GM04503 (cell line): ENCODE measurements around the gene CACTIN.
"Not testable (repeated sequence)": the region's sequence is repeated elsewhere in the genome, so short reads cannot be mapped to it uniquely, and the experiment has no call there.

Experiments
- DNase-seq: peaks from one replicate; pipeline ENCODE4 v3.0.0-alpha.2; 2012; ENCODE audit warnings: low read depth

CACTIN gene

GRCh38 chr19:3646336-3647092 is 19.9 kb upstream of the CACTIN start:
- no peak for DNase-seq

- no peak for DNase-seq
Observed at GRCh38 chr19:3645726-3646125, 19.1 kb upstream of the CACTIN start.

- DNase-seq = no peak
Observed at GRCh38 chr19:3645067-3645396, 18.4 kb upstream of the CACTIN start.

GRCh38 chr19:3644351-3645066 is 17.9 kb upstream of the CACTIN start:
- no peak for DNase-seq

- DNase-seq = no peak
Observed at GRCh38 chr19:3643674-3644313, 17.2 kb upstream of the CACTIN start.

GRCh38 chr19:3642987-3643673 is 16.5 kb upstream of the CACTIN start:
- no peak for DNase-seq

GRCh38 chr19:3642296-3642695 is 15.7 kb upstream of the CACTIN start:
- DNase-seq = no peak

GRCh38 chr19:3641515-3642269 is 15.1 kb upstream of the CACTIN start:
- no peak for DNase-seq

GRCh38 chr19:3639479-3639878 is 12.9 kb upstream of the CACTIN start:
- DNase-seq = no peak

GRCh38 chr19:3638208-3639193 is 11.9 kb upstream of the CACTIN start:
- no peak for DNase-seq

GRCh38 chr19:3637621-3638020 is 11.0 kb upstream of the CACTIN start:
- DNase-seq = no peak

- DNase-seq = no peak
Observed at GRCh38 chr19:3636962-3637361, 10.4 kb upstream of the CACTIN start.

- no peak for DNase-seq
Observed at GRCh38 chr19:3636506-3636905, 9.9 kb upstream of the CACTIN start.

GRCh38 chr19:3634496-3635045 is 8.0 kb upstream of the CACTIN start:
- DNase-seq = no peak

GRCh38 chr19:3633559-3633988 is 7.0 kb upstream of the CACTIN start:
- no peak for DNase-seq

- DNase-seq = no peak
Observed at GRCh38 chr19:3632739-3633558, 6.4 kb upstream of the CACTIN start.

GRCh38 chr19:3632098-3632497 is 5.5 kb upstream of the CACTIN start:
- DNase-seq = no peak

GRCh38 chr19:3631053-3631861 is 4.7 kb upstream of the CACTIN start:
- no peak for DNase-seq

GRCh38 chr19:3628766-3629165 is 2.2 kb upstream of the CACTIN start:
- DNase-seq = not testable (repeated sequence)
